HepG2 (cell line): ENCODE measurements around the gene CTRB2. TPM values are rescaled to one million over a fixed set of nuclear protein-coding genes. Genes with fewer than 3 reads are reported as not detected.

Source experiments
- ATAC-seq: fragments of 200-7000 bp; cut with Tn5 transposase; 3 replicates; pipeline ENCODE4 v1.9.1; 2020; ENCODE audit warnings: mild to moderate bottlenecking, moderate library complexity
- BruUV-seq: library from RNA; stranded (reverse); fragments of 400-500 nt; replicated peaks from 2 replicates; lab custom pipeline; 2021; lab: Mats Ljungman, UMichigan
- CTCF ChIA-PET: fragments of 300-600 bp; formaldehyde crosslinking; extraction: SDS; loops from one replicate; lab custom pipeline; 2021; ENCODE audit warnings: low total read pairs, inconsistent platforms, low intra/inter-chr PET ratio; lab: Yijun Ruan, JAX
- POLR2A ChIA-PET: fragments of 350-600 bp; sonication (Branson Sonifier 250); formaldehyde crosslinking; loops from one replicate; lab custom pipeline; 2020; ENCODE audit warnings: antibody characterized with exemption, inconsistent platforms; lab: Yijun Ruan, JAX
- DNase-seq: peaks from one replicate; pipeline ENCODE4 v3.0.0-alpha.2; 2015; ENCODE audit warnings: low spot score
- FAIRE-seq: peaks from 3 replicates; lab custom pipeline; 2011; peaks lifted over from hg19 to GRCh38; lab: Jason Lieb, UNC
- H2AFZ ChIP-seq: one replicate; pipeline ENCODE4 v1.6.1; 2011; ENCODE audit warnings: low read length, inconsistent platforms
- H3K27ac ChIP-seq: fragments of 300-600 bp; 3 replicates; pipeline ENCODE4 v1.8.0; 2011; ENCODE audit warnings: mixed run types, mild to moderate bottlenecking, mixed read lengths, low read length, inconsistent platforms; ENCODE audit not compliant: insufficient read depth; ENCODE audit errors: extremely low read length
- H3K27me3 ChIP-seq, 2 experiments: fragments of 200-600 bp in 1 of 2; 2 replicates in 1 of 2; 3 replicates in 1 of 2; pipeline versions ENCODE4 v1.6.0 to v1.8.0; 2011; ENCODE audit warnings: low read length in 2 of 2, mild to moderate bottlenecking in 2 of 2, moderate library complexity in 2 of 2, inconsistent platforms in 1 of 2; ENCODE audit not compliant: insufficient read depth in 2 of 2, control insufficient read depth in 1 of 2
- H3K36me3 ChIP-seq, 2 experiments: fragments of 200-600 bp in 1 of 2; replicated peaks in 1 of 2; 2 replicates in 1 of 2; 3 replicates in 1 of 2; pipeline versions ENCODE4 v1.5.1 to v1.8.0; 2011; ENCODE audit warnings: low read length in 2 of 2, inconsistent platforms in 1 of 2; ENCODE audit not compliant: insufficient read depth in 2 of 2, control insufficient read depth in 1 of 2
- H3K4me1 ChIP-seq: 2 replicates; pipeline ENCODE4 v1.5.1; 2012; ENCODE audit warnings: low read length, inconsistent platforms; ENCODE audit not compliant: insufficient read depth
- H3K4me2 ChIP-seq: 2 replicates; pipeline ENCODE4 v1.6.0; 2011; ENCODE audit warnings: low read depth, low read length, inconsistent platforms
- H3K4me3 ChIP-seq, 3 experiments: fragments of 200-600 bp in 1 of 3; sonication (generic), shearing (Covaris generic) in 1 of 3; replicated peaks in 1 of 3; 2 replicates each; pipeline ENCODE4 v1.5.1; 2011 to 2016; ENCODE audit warnings: low read length in 3 of 3, inconsistent platforms in 2 of 3, low read depth in 2 of 3, mild to moderate bottlenecking in 2 of 3, control low read depth in 1 of 3, mixed read lengths in 1 of 3; ENCODE audit not compliant: insufficient read depth in 1 of 3
- H3K79me2 ChIP-seq: one replicate; pipeline ENCODE4 v1.6.1; 2011; ENCODE audit warnings: low read length, inconsistent platforms; ENCODE audit not compliant: insufficient read depth
- H3K9ac ChIP-seq: 2 replicates; pipeline ENCODE4 v1.6.0; 2011; ENCODE audit warnings: mild to moderate bottlenecking, low read depth, low read length, inconsistent platforms; ENCODE audit not compliant: insufficient read depth
- H3K9me3 ChIP-seq: 2 replicates; pipeline ENCODE4 v1.5.1; 2012; ENCODE audit warnings: mild to moderate bottlenecking, low read length
- H4K20me1 ChIP-seq: 2 replicates; pipeline ENCODE4 v1.6.0; 2011; ENCODE audit warnings: inconsistent platforms, mild to moderate bottlenecking, low read length, moderate library complexity; ENCODE audit not compliant: insufficient read depth
- CTCF ChIP-seq: sonication (generic); formaldehyde crosslinking; IDR thresholded peaks from 2 replicates; pipeline ENCODE4 v1.5.0; 2020; ENCODE audit warnings: mild to moderate bottlenecking, missing genetic modification reagents, moderate library complexity
- FOXM1 ChIP-seq: sonication (generic); formaldehyde crosslinking; IDR thresholded peaks from 2 replicates; pipeline ENCODE4 v1.5.0; 2020; ENCODE audit warnings: missing genetic modification reagents
- KLF12 ChIP-seq: sonication (generic); formaldehyde crosslinking; IDR thresholded peaks from 2 replicates; pipeline ENCODE4 v1.4.0; 2020; ENCODE audit warnings: missing genetic modification reagents, borderline replicate concordance
- MED1 ChIP-seq: sonication (generic); formaldehyde crosslinking; IDR thresholded peaks from 2 replicates; pipeline ENCODE4 v1.4.0; 2020; ENCODE audit warnings: missing genetic modification reagents
- POLR2G ChIP-seq: fragments of 200-400 bp; formaldehyde crosslinking; IDR thresholded peaks from 2 replicates; pipeline ENCODE4 v1.6.1; 2018; ENCODE audit warnings: mild to moderate bottlenecking, low read depth, low read length, moderate library complexity
- RBM22 ChIP-seq: fragments of 200-400 bp; formaldehyde crosslinking; optimal IDR thresholded peaks from 2 replicates; pipeline ENCODE3; 2017; ENCODE audit warnings: mild to moderate bottlenecking, low read length, moderate library complexity
- TARDBP ChIP-seq: sonication (generic); formaldehyde crosslinking; IDR thresholded peaks from 2 replicates; pipeline ENCODE4 v1.8.0; 2022; ENCODE audit warnings: mild to moderate bottlenecking, missing genetic modification reagents
- ZNF101 ChIP-seq: sonication (generic); formaldehyde crosslinking; IDR thresholded peaks from 2 replicates; pipeline ENCODE4 v1.4.0; 2020; ENCODE audit warnings: mild to moderate bottlenecking, low read depth, missing genetic modification reagents, borderline replicate concordance
- ZNF33B ChIP-seq: sonication (generic); formaldehyde crosslinking; IDR thresholded peaks from 2 replicates; pipeline ENCODE4 v1.5.1; 2020; ENCODE audit warnings: mild to moderate bottlenecking, missing genetic modification reagents
- ZNF646 ChIP-seq: sonication (generic); formaldehyde crosslinking; IDR thresholded peaks from 2 replicates; pipeline ENCODE4 v1.9.0; 2021; ENCODE audit warnings: mild to moderate bottlenecking, missing genetic modification reagents
- ZNF850 ChIP-seq: sonication (generic); formaldehyde crosslinking; conservative IDR thresholded peaks from 2 replicates; pipeline ENCODE4 v1.9.0; 2021; ENCODE audit warnings: mild to moderate bottlenecking, missing genetic modification reagents
- WGBS: methylation state at CpG from one replicate; pipeline ENCODE4 v1.1.6; 2017; ENCODE audit warnings: low lambda C conversion rate; 5-methylcytosine and 5-hydroxymethylcytosine counted together
- in situ Hi-C: cut with HindIII; loops from 2 replicates; pipeline ENCODE4 v1.10.0; 2017; ENCODE audit warnings: low pct_unique_long_range_greater_than_20kb; ENCODE audit not compliant: extremely low pct_ligation_motif_present
- intact Hi-C: fragments of 100-400 bp; cut with micrococcal nuclease; formaldehyde crosslinking; loops from one replicate; pipeline ENCODE4 v1.10.0; 2022; ENCODE audit not compliant: unreplicated experiment
- polyA plus RNA-seq, 8 experiments: library from polyadenylated mRNA; depleted of rRNA in 3 of 8; stranded (reverse) in 7 of 8; unstranded in 1 of 8; fragments of >200 nt; fragmentation: Illumina TruSeq in 4 of 8; extraction: Trizol in 4 of 8; gene quantifications; 2 replicates each; pipeline versions ENCODE4 v1.2.1 to v1.2.3, GENCODE V29; 2011 to 2016; ENCODE audit warnings: low read depth in 4 of 8, missing spikeins in 1 of 8, mixed read lengths in 1 of 8; ENCODE audit not compliant: insufficient read depth in 1 of 8
- total RNA-seq, 5 experiments: library from RNA; depleted of rRNA; stranded (reverse); fragments of >200 nt; fragmentation: Illumina TruSeq; extraction: Trizol; gene quantifications; 2 replicates each; pipeline ENCODE4 v1.2.3, GENCODE V29; 2016; ENCODE audit warnings: low read depth in 1 of 5
- TF ChIP-seq, protein P1 (sequence below): sonication (generic); formaldehyde crosslinking; IDR thresholded peaks from 2 replicates; pipeline ENCODE4 v1.8.0; 2022; ENCODE audit warnings: missing genetic modification reagents, low read depth, mild to moderate bottlenecking, borderline replicate concordance
- TF ChIP-seq, protein P2 (sequence below): sonication (generic); formaldehyde crosslinking; IDR thresholded peaks from 2 replicates; pipeline ENCODE4 v1.4.0; 2020; ENCODE audit warnings: missing genetic modification reagents

CTRB2 gene
- total and polyA plus RNA-seq, 2 of the 13 experiments (the other 11 are each of a cell fraction or from before 2014, with no cell fraction given): 0.13 TPM; not detected in 1

- H3K9ac ChIP-seq: no peak overlapping the region
- H4K20me1 ChIP-seq: no peaks in the 10 kb centered on the region
- no TSS peak for BruUV-seq
- TF ChIP-seq RBM22 (peak; percentile 74), KLF12 (CRISPR knock-in tag) (no peak), POLR2G (peak; percentile 43), FOXM1 (CRISPR knock-in tag) (no peak), ZNF646 (no peak), ZNF101 (no peak), ZNF850 (CRISPR knock-in tag) (no peak), CTCF (CRISPR knock-in tag) (peak; percentile 29; the same call in 1 of the 2 replicates), ZNF33B (CRISPR knock-in tag) (no peak), TARDBP (CRISPR knock-in tag) (peak; percentile 36; the same call in 1 of the 2 replicates), MED1 (CRISPR knock-in tag) (no peak; the same call in 1 of the 2 replicates)
- TF ChIP-seq, protein P1, sequence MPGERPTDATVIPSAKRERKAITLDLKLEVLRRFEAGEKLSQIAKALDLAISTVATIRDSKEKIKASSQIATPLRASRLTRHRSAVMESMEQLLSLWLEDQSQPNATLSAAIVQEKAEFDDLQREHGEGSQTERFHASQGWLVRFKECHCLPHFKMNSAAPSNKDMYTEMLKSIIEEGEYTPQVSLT: no peak
- TF ChIP-seq, protein P2, sequence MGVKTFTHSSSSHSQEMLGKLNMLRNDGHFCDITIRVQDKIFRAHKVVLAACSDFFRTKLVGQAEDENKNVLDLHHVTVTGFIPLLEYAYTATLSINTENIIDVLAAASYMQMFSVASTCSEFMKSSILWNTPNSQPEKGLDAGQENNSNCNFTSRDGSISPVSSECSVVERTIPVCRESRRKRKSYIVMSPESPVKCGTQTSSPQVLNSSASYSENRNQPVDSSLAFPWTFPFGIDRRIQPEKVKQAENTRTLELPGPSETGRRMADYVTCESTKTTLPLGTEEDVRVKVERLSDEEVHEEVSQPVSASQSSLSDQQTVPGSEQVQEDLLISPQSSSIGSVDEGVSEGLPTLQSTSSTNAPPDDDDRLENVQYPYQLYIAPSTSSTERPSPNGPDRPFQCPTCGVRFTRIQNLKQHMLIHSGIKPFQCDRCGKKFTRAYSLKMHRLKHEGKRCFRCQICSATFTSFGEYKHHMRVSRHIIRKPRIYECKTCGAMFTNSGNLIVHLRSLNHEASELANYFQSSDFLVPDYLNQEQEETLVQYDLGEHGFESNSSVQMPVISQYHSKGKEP: no peak
Observed at GRCh38 chr16:75226550-75227360, 19.8 kb upstream of the CTRB2 start.

More at GRCh38 chr16:75226550-75227360, 19.8 kb upstream of the CTRB2 start:
- Histone ChIP-seq H3K36me3 (peaks cover 10 to 19% of the 10 kb centered on the region in 2 experiments), H3K4me3 (no peak overlapping the region), H3K4me2 (no peak overlapping the region), H3K9me3 (no peaks in the 10 kb centered on the region), H3K27ac (no peak overlapping the region), H2AFZ (no peak overlapping the region), H3K27me3 (peaks cover 9 to 22% of the 10 kb centered on the region in 2 experiments), H3K79me2 (no peaks in the 10 kb centered on the region), H3K4me1 (peaks cover 15% of the 10 kb centered on the region)
- ATAC-seq (peak; percentile 6), DNase-seq (no peak), FAIRE-seq (no peak)
- intact Hi-C loops: no loop called here
- ChIA-PET POLR2A (interaction anchor here (1.4 to 1.5 kb wide), 2 partner anchors 18 to 20 kb away, joined by 3 to 4 read pairs; partner anchors contain the start of gene CTRB2), CTCF (no interaction called here)
- 53% methylated on average over 9 of the region's 22 CpGs for WGBS
- in situ Hi-C loops: no loop called here
